Activated T-helper 2 cell treated with anti-CD3 and anti-CD28 coated beads, Interferon-gamma antibody, Interleukin-2, Interleukin-4, amounts not matched to agents 10 μg/mL and 5 μg/mL and 100 μg/mL, durations not matched to agents 14 hours and 24 hours and 36 hours (primary cell): ENCODE data around the gene PYGM. TPM values are rescaled to one million over a fixed set of nuclear protein-coding genes. Genes with fewer than 3 reads are reported as not detected.

Source experiments
- DNase-seq: peaks from one replicate; pipeline ENCODE4 v3.0.0; 2021; ENCODE audit warnings: low spot score
- H3K27ac Mint-ChIP-seq: one replicate; pipeline ENCODE4 v1.8.0; 2021; ENCODE audit warnings: mixed read lengths
- H3K27me3 Mint-ChIP-seq: one replicate; pipeline ENCODE4 v1.8.0; 2021; ENCODE audit warnings: low read depth, mixed read lengths
- H3K36me3 Mint-ChIP-seq: one replicate; pipeline ENCODE4 v1.8.0; 2021; ENCODE audit warnings: low read depth, mixed read lengths
- H3K4me1 Mint-ChIP-seq: one replicate; pipeline ENCODE4 v1.8.0; 2021; ENCODE audit warnings: low read depth, mixed read lengths
- H3K4me3 Mint-ChIP-seq: one replicate; pipeline ENCODE4 v1.8.0; 2021; ENCODE audit warnings: low read depth, mild to moderate bottlenecking, moderate library complexity, mixed read lengths
- H3K9me3 Mint-ChIP-seq: one replicate; pipeline ENCODE4 v1.8.0; 2021; ENCODE audit warnings: mixed read lengths
- intact Hi-C: fragments of 100-400 bp; cut with micrococcal nuclease; formaldehyde crosslinking; loops from one replicate; pipeline ENCODE4 v1.15.1; 2023
- total RNA-seq: library from RNA; stranded (reverse); gene quantifications from 2 replicates; pipeline ENCODE4 v1.2.3, GENCODE V29; 2022

PYGM gene
- 1.9 and 2.0 TPM in 2 replicates for total RNA-seq

GRCh38 chr11:64759722-64760719, at the start of gene PYGM:
Gene PYGM, minus strand, starts transcription at chr11:64759974. Its CDS starts 76 bp downstream, at chr11:64759898.
- Mint-ChIP-seq H3K27ac (peak within 1 kb of the TSS; percentile 67), H3K36me3 (peaks cover 38% of the 10 kb centered on the region), H3K27me3 (no peaks in the 10 kb centered on the region), H3K9me3 (no peaks in the 10 kb centered on the region), H3K4me3 (no peak within 1 kb of the TSS), H3K4me1 (peaks cover 40% of the 10 kb centered on the region)
- no peak for DNase-seq
- intact Hi-C loops = no loop called here

GRCh38 chr11:64805481-64805880, 45.7 kb upstream of the PYGM start:
- H3K4me1 Mint-ChIP-seq = peaks cover 24% of the 10 kb centered on the region
- H3K36me3 Mint-ChIP-seq = peaks cover 33% of the 10 kb centered on the region
- DNase-seq = no peak
- H3K27me3 Mint-ChIP-seq = no peaks in the 10 kb centered on the region
- no peak overlapping the region for H3K4me3 Mint-ChIP-seq
- H3K9me3 Mint-ChIP-seq = no peaks in the 10 kb centered on the region
- H3K27ac Mint-ChIP-seq = no peak overlapping the region
- intact Hi-C loops = no loop called here

- Mint-ChIP-seq H3K36me3 (peaks cover 37% of the 10 kb centered on the region), H3K4me1 (peaks cover 21% of the 10 kb centered on the region), H3K9me3 (no peaks in the 10 kb centered on the region), H3K4me3 (peak overlapping the region; percentile 86), H3K27me3 (no peaks in the 10 kb centered on the region), H3K27ac (no peak overlapping the region)
- no peak for DNase-seq
- intact Hi-C loops = no loop called here
Observed at GRCh38 chr11:64804346-64805210, 44.8 kb upstream of the PYGM start.

DNA sequence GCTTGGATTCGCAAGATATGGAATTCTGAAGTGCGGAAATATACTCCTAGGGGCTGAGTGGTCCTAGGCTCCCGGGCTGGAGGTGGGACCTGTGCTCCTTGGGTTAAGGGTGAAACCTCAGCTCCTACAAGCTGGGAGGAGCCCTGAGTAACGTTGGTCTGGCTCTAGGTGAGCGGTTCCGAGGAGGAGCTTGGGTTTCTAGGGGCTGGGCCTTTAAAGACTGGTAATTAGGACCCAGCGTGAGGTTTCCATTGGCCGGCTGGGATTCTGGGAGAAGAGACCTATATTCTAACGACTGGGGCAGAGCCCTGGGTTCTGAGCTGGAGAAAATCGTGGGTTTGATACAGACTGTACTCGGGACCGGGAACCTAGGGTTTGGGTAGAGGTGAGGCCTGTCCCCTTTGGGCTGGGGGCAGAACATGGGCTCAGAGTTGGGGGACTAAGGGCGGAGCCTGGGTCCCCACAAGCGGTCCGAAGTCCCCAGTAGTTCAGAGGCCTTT, 44.1 kb upstream of the PYGM start:
- no peak for DNase-seq
- Mint-ChIP-seq H3K9me3 (no peaks in the 10 kb centered on the region), H3K4me3 (peak overlapping the region; percentile 86), H3K27me3 (no peaks in the 10 kb centered on the region), H3K4me1 (peaks cover 16% of the 10 kb centered on the region), H3K36me3 (peaks cover 41% of the 10 kb centered on the region), H3K27ac (peak overlapping the region; percentile 89)
- intact Hi-C loops = loop anchor here (2.0 kb wide), 1 partner anchor 25 kb away; the partner anchor contains the start of gene SF1

- peak; percentile 86 for DNase-seq
- peak within 1 kb of the TSS; percentile 86 for H3K4me3 Mint-ChIP-seq
- peak within 1 kb of the TSS; percentile 89 for H3K27ac Mint-ChIP-seq
- peaks cover 44% of the 10 kb centered on the region for H3K36me3 Mint-ChIP-seq
- no peaks in the 10 kb centered on the region for H3K27me3 Mint-ChIP-seq
- H3K4me1 Mint-ChIP-seq = peaks cover 17% of the 10 kb centered on the region
- no peaks in the 10 kb centered on the region for H3K9me3 Mint-ChIP-seq
- intact Hi-C loops = loop anchor here (2.0 kb wide), 1 partner anchor 25 kb away; the partner anchor contains the start of gene SF1
Observed at GRCh38 chr11:64803158-64803845, 43.5 kb upstream of the PYGM start, which contains the start of gene MAP4K2. Gene MAP4K2, minus strand, starts transcription at chr11:64803214. Its CDS starts 65 bp downstream, at chr11:64803149.

DNA sequence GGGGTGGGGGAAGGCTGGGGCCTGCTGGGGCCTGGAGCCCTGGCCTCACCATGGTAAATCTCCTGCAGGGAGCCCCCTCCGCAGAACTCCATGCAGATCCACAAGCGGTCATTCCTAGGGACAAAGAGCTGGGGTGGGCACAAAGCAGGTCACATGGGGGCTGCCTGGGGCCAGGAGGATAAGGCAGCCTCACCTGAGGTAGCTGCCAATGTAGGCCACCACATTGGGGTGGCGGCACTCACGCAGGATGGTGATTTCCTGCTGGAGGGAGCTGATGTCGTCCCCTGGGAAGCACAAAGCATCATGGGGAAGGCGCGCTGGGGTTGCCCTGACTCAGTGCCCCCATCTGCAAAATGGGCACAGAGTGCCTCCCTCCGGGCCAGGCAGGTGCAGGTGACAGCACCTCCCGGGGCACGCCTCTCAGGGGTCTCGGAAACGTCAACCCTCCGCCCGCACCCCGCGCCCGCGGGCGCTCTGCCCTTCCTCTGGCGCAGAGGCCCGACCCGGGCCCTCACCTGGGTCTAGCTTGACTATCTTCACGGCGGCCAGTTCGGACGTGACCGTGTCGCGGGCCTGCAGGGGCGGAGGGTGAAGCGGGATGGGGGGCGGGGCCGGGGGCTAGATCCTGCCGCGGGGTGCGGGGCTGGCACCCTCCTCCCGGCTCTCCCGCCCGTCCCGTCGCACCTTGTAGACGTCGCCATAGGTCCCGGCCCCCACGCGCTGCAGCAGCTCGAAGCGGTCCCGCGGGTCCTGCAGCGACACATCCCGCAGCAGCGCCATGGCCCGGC, 42.8 kb upstream of the PYGM start:
- Mint-ChIP-seq H3K4me1 (peaks cover 14% of the 10 kb centered on the region), H3K36me3 (peaks cover 41% of the 10 kb centered on the region), H3K27me3 (no peaks in the 10 kb centered on the region), H3K9me3 (no peaks in the 10 kb centered on the region), H3K27ac (peak overlapping the region; percentile 58), H3K4me3 (peak overlapping the region; percentile 82)
- intact Hi-C loops = loop anchor here (2.0 kb wide), 1 partner anchor 24 kb away; the partner anchor contains the start of gene SF1
- no peak for DNase-seq

GRCh38 chr11:64801561-64802369, 42.0 kb upstream of the PYGM start:
- DNase-seq = no peak
- peak overlapping the region; percentile 82 for H3K4me3 Mint-ChIP-seq
- intact Hi-C loops = loop anchor here (2.0 kb wide), 1 partner anchor 23 kb away; the partner anchor contains the start of gene SF1
- peak overlapping the region; percentile 68 for H3K27ac Mint-ChIP-seq
- H3K4me1 Mint-ChIP-seq = peaks cover 12% of the 10 kb centered on the region
- H3K36me3 Mint-ChIP-seq = peaks cover 34% of the 10 kb centered on the region
- no peaks in the 10 kb centered on the region for H3K27me3 Mint-ChIP-seq
- no peaks in the 10 kb centered on the region for H3K9me3 Mint-ChIP-seq

DNA sequence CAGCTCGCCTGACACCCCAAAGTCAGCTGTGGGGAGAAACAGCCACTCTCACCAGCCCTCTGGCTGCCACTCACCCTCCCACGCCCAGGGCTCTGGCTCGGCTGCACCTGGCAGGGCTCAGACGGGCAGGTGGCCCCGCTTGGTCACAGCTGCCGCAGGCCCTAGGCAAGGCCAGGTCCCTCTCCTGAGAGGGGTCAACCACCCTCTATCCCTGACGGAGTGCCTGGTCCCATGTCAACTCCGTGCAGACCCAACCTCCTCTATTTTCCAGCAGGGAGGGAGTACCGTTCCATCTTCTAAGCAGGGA, 41.3 kb upstream of the PYGM start:
- Mint-ChIP-seq H3K9me3 (no peaks in the 10 kb centered on the region), H3K27me3 (no peaks in the 10 kb centered on the region), H3K36me3 (peaks cover 34% of the 10 kb centered on the region), H3K4me1 (peaks cover 11% of the 10 kb centered on the region), H3K4me3 (no peak overlapping the region), H3K27ac (no peak overlapping the region)
- intact Hi-C loops = no loop called here
- DNase-seq = no peak

DNA sequence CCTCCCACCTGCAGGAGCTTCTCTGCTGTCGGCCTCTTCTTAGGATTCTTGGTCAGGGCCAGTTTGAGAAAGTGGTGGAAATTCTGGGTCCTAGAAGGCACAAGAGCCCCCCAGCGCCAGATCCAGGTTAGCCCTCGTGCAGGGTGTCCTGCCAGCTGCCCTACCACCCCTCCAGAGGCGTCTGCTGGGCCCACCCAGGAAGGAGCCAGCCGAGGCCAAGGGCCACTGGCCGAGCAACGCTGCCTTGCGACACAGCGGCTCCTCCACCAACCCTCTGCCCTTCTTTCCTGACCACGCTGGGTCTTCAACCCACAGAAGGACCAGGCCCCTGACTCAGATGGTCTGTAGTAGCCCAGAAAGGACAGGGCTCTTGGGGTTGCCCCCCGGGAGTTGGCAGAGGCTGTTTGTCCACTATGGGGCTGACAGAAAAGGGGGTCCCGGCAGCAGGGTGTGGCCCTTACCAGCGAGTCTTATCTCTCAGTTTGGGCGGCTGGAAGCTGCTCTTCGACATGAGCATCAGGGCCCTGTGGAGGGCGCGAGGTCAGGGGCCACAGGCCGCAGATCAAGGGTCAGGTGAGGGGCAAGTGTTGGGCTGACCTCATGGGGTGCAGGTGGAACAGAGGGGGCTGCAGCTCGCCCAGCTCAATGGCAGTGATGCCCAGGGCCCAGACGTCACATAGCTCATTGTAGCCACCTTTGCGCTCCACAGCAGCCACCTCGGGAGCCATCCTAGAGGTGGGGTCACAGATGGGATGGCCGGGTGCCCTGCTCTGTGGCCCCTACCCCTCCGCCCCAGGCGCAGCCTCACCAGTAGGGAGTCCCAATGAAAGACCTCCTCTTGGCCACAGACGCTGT, 40.8 kb upstream of the PYGM start:
- H3K4me3 Mint-ChIP-seq = no peak overlapping the region
- no peaks in the 10 kb centered on the region for H3K27me3 Mint-ChIP-seq
- H3K36me3 Mint-ChIP-seq = peaks cover 38% of the 10 kb centered on the region
- H3K4me1 Mint-ChIP-seq = peaks cover 10% of the 10 kb centered on the region
- H3K27ac Mint-ChIP-seq = peak overlapping the region; percentile 30
- intact Hi-C loops = no loop called here
- DNase-seq = no peak
- no peaks in the 10 kb centered on the region for H3K9me3 Mint-ChIP-seq

DNA sequence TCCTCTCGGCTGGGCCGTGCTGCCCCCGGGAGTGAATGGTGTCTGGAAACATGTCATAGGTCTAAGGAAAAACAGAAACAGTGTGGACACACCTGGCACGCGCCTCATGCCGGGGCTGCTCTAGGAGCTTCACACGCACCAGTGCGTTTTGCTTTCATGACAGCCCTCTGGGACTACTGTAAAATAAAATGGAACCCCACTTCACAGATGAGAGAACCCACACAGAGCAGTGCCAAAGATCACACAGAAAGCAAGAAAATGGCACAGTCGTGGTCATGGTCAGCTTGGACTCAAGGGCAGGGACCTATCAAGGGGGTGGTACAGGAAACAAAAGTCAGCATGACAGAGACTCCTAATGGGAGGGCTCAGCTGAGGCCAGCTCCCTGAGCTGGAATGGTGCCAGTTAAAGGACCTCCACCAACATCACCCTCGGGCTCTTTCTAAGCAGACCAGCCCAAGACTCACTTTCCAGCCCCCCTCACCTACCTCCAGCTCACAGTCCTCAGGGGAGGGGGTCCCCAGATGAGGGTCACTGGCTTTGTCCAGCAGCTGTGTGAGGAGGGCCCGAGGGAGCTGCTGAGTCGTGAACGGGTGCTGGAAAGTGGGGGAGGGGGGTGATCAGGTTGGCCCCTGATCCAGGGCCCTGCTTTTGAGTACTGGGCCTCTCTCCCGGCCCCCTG, 40.0 kb upstream of the PYGM start:
- Mint-ChIP-seq H3K4me3 (no peak overlapping the region), H3K27me3 (no peaks in the 10 kb centered on the region), H3K9me3 (no peaks in the 10 kb centered on the region), H3K4me1 (peaks cover 12% of the 10 kb centered on the region), H3K36me3 (peaks cover 37% of the 10 kb centered on the region), H3K27ac (no peak overlapping the region)
- intact Hi-C loops = no loop called here
- DNase-seq = no peak
